Measurements from ENCODE around the gene IHH. TPM values are rescaled to one million over a fixed set of nuclear protein-coding genes. Genes with fewer than 3 reads are reported as not detected.

Gene IHH
- under 1 TPM in 1 of 4 donors, not detected in 3; 0.38 TPM for total RNA-seq

- no peak for TF ChIP-seq CTCF (IDR thresholded peaks at IDR 0.05)
- no peak for TF ChIP-seq POLR2A (IDR thresholded peaks at IDR 0.05)
- 8 to 10% methylated on average over 8 to 15 of the region's 76 CpGs for WGBS, 2 donors
- DNase-seq: no peak
- Histone ChIP-seq H3K4me3 (peak within 1 kb of the TSS in 3 of 4 donors; percentile 10 to 57 (median 41)), H3K9me3 (no peaks in the 10 kb centered on the region), H3K27me3 (peaks cover 15 to 84% (median 44%) of the 10 kb centered on the region in 4 donors), H3K4me1 (peaks cover 34 to 46% (median 40%) of the 10 kb centered on the region in 3 donors), H3K27ac (no peak within 1 kb of the TSS), H3K36me3 (no peaks in the 10 kb centered on the region)
- intact Hi-C loops (cut with DNase I): no loop called here
Observed at GRCh38 chr2:219060821-219061791, at the start of gene IHH. Gene IHH, minus strand, starts transcription at chr2:219060921. Its CDS starts 454 bp downstream, at chr2:219060467.

DNA sequence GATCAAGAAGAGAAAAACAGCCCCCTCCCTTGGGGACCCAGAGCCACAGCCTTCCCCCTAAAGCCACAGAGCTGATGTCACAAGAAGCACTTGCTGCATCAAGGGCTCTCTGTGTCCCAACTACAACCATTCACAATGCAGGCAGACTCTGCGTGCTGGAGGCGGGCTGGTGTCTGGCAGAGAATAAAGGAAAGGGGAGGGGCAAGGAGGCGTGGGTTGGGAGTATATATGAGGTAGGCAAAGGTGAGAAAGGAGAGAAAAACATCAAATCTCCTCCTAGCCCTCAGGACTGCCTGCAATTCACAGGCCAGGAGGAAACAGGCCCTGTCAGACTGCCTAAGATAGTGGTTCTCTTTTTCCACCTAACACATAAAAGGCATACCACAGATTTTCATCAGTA lies 48.8 kb upstream of the IHH start:
- no peak overlapping the region for H3K4me3 ChIP-seq
- H3K4me1 ChIP-seq: peaks cover 0 to 7% (median 4%) of the 10 kb centered on the region in 3 donors
- no peak for TF ChIP-seq CTCF (IDR thresholded peaks at IDR 0.05)
- TF ChIP-seq POLR2A (IDR thresholded peaks at IDR 0.05): no peak
- intact Hi-C loops (cut with DNase I): no loop called here
- peak overlapping the region in 1 of 4 donors; percentile 9 for H3K27ac ChIP-seq
- no peaks in the 10 kb centered on the region for H3K9me3 ChIP-seq
- WGBS, 2 donors: 54 to 62% methylated on average over 3 of the region's 3 CpGs
- H3K27me3 ChIP-seq: no peaks in the 10 kb centered on the region
- no peaks in the 10 kb centered on the region for H3K36me3 ChIP-seq
- DNase-seq: no peak

- WGBS, 2 donors: 68 to 77% methylated on average over 8 of the region's 8 CpGs
- Histone ChIP-seq H3K27me3 (no peaks in the 10 kb centered on the region), H3K4me3 (no peak overlapping the region), H3K27ac (no peak overlapping the region), H3K36me3 (no peaks in the 10 kb centered on the region), H3K4me1 (peaks cover 0 to 7% (median 4%) of the 10 kb centered on the region in 3 donors), H3K9me3 (no peaks in the 10 kb centered on the region)
- no peak for DNase-seq
- intact Hi-C loops (cut with DNase I): no loop called here
- no peak for TF ChIP-seq POLR2A (IDR thresholded peaks at IDR 0.05)
- TF ChIP-seq CTCF (IDR thresholded peaks at IDR 0.05): no peak
Observed at GRCh38 chr2:219107758-219108157, 47.0 kb upstream of the IHH start.

DNA sequence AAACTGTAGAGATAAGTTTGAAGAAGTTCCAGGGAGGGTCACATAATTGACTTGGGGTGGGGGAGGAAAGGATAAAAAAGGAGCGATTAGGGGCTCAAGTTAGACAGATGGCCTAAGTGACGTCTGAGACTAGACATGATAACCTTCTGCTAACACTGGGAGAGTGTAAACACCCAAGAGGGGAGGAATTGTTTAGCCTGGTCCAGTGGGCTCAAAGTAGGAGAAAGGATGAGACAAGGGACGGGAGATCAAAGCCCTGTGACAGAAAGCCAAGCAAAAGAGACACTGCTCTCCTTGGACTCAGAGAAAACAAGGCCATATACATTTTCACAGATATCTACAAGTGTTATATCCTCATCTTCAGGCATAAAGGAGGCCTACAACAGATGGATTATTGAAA lies 45.5 kb upstream of the IHH start:
- H3K4me3 ChIP-seq: no peak overlapping the region
- WGBS, 2 donors: 94 to 95% methylated on average over 3 of the region's 3 CpGs
- no peak for TF ChIP-seq POLR2A (IDR thresholded peaks at IDR 0.05)
- no peak for TF ChIP-seq CTCF (IDR thresholded peaks at IDR 0.05)
- H3K27ac ChIP-seq: no peak overlapping the region
- H3K4me1 ChIP-seq: peaks cover 0 to 7% (median 4%) of the 10 kb centered on the region in 3 donors
- H3K36me3 ChIP-seq: no peaks in the 10 kb centered on the region
- intact Hi-C loops (cut with DNase I): no loop called here
- no peaks in the 10 kb centered on the region for H3K27me3 ChIP-seq
- no peaks in the 10 kb centered on the region for H3K9me3 ChIP-seq
- DNase-seq: no peak

Measured in esophagus squamous epithelium (tissue), 5 donors.